ENCODE measurements around the gene SLC12A5.

DNA sequence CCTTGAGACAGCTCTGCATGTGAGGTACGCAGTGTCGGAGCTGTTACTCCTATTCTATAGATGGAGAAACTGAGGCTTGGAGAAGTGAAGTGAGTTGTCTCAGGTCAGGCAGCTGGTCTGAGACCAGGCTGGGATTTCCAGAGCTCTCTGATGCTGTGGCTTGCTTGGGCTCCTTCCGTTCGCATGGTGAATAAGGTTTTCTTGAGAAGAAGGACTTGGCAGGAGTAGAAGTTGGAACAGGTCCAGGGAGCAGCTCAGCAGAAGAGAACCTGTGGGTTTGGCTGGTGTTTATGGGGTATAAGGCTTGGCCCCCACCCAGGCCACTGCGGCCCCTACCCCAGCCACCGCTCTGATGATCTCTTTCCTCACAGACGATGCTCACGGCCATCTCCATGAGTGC, 7.4 kb downstream of the SLC12A5 start:
- TF ChIP-seq, protein P1, sequence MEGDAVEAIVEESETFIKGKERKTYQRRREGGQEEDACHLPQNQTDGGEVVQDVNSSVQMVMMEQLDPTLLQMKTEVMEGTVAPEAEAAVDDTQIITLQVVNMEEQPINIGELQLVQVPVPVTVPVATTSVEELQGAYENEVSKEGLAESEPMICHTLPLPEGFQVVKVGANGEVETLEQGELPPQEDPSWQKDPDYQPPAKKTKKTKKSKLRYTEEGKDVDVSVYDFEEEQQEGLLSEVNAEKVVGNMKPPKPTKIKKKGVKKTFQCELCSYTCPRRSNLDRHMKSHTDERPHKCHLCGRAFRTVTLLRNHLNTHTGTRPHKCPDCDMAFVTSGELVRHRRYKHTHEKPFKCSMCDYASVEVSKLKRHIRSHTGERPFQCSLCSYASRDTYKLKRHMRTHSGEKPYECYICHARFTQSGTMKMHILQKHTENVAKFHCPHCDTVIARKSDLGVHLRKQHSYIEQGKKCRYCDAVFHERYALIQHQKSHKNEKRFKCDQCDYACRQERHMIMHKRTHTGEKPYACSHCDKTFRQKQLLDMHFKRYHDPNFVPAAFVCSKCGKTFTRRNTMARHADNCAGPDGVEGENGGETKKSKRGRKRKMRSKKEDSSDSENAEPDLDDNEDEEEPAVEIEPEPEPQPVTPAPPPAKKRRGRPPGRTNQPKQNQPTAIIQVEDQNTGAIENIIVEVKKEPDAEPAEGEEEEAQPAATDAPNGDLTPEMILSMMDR (IDR thresholded peaks at IDR 0.05): no peak
- no peak for TF ChIP-seq POLR2A (IDR thresholded peaks at IDR 0.05; ENCODE audit: low read depth)

Measured in esophagus muscularis mucosa (tissue), 3 donors.